Thymus (tissue), 11 donors: ENCODE measurements around the gene PPTC7. TPM values are rescaled to one million over a fixed set of nuclear protein-coding genes. Genes with fewer than 3 reads are reported as not detected.
"Not testable (repeated sequence)": the region's sequence is repeated elsewhere in the genome, so short reads cannot be mapped to it uniquely, and the experiment has no call there.

Experiments
- DNase-seq, 9 donors: peaks; one replicate each; pipeline ENCODE4 v3.0.0-alpha.2; 2013; ENCODE audit warnings: low spot score in 9 of 9, low read depth in 6 of 9, missing footprints in 1 of 9
- H3K27ac ChIP-seq, 2 donors: one replicate each; pipeline ENCODE4 v1.5.1; 2013; ENCODE audit warnings: control low read depth in 1 of 2, low read depth in 1 of 2, low read length in 1 of 2, mild to moderate bottlenecking in 1 of 2, moderate library complexity in 1 of 2
- H3K27me3 ChIP-seq, 2 donors: one replicate each; pipeline ENCODE4 v1.5.1; 2013; ENCODE audit warnings: low read length in 1 of 2; ENCODE audit not compliant: control insufficient read depth in 2 of 2, insufficient read depth in 1 of 2
- H3K36me3 ChIP-seq, 2 donors: one replicate each; pipeline ENCODE4 v1.5.1; 2013; ENCODE audit warnings: low read length in 1 of 2, mild to moderate bottlenecking in 1 of 2, moderate library complexity in 1 of 2; ENCODE audit not compliant: control insufficient read depth in 2 of 2, insufficient read depth in 2 of 2
- H3K4me1 ChIP-seq, 2 donors: one replicate each; pipeline ENCODE4 v1.5.1; 2013; ENCODE audit warnings: low read length in 2 of 2; ENCODE audit not compliant: control insufficient read depth in 2 of 2, insufficient read depth in 2 of 2
- H3K4me3 ChIP-seq, 2 donors: one replicate each; pipeline ENCODE4 v1.5.1; 2013; ENCODE audit warnings: low read length in 2 of 2, control low read depth in 1 of 2, mild to moderate bottlenecking in 1 of 2
- H3K9me3 ChIP-seq, 2 donors: one replicate each; pipeline ENCODE4 v1.5.1; 2013; ENCODE audit warnings: low read length in 1 of 2, mild to moderate bottlenecking in 1 of 2; ENCODE audit not compliant: control insufficient read depth in 2 of 2, insufficient read depth in 1 of 2
- WGBS: extraction: QIAGEN DNeasy Blood & Tissue Kit; methylation state at CpG from one replicate; pipeline ENCODE4 v1.1.7; 2013; 5-methylcytosine and 5-hydroxymethylcytosine counted together
- polyA plus RNA-seq: library from polyadenylated mRNA; stranded (reverse); fragments of 200-250 nt; gene quantifications from one replicate; pipeline ENCODE4 v1.2.3, GENCODE V29; 2013
- total RNA-seq: library from RNA; stranded (reverse); fragments of 120-200 nt; gene quantifications from one replicate; pipeline ENCODE4 v1.2.4, GENCODE V29; 2013
- donor health status: healthy.

Gene PPTC7
- total and polyA plus RNA-seq, 2 donors: 5.8 to 19.2 TPM

GRCh38 chr12:110565894-110566871 is 16.9 kb downstream of the PPTC7 start:
- peaks cover 0 to 13% of the 10 kb centered on the region in 2 donors for H3K4me1 ChIP-seq
- 95% methylated on average over 8 of the region's 8 CpGs for WGBS

DNA sequence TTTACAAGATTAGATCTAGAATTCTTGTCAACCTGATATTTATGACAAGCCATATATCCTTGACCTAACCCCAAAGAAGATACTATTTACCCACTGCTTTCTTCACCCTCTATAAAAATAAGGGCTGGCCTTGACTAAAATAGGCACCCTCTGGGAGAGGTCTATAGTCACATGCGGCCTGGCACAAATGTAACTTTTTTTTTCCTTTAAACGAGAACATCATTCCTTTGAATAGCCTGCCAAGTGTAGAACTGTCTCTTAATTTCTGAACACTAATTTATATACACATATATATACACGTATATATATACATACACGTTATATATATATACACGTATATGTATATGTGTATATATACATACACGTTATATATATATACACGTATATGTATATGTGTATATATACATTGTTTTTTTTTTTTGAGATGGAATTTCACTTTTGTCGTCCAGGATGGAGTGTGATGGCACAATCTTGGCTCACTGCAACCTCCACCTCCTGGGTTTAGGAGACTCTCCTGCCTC is 18.6 kb downstream of the PPTC7 start:
- H3K27me3 ChIP-seq: no peaks in the 10 kb centered on the region
- H3K27ac ChIP-seq: no peak overlapping the region
- no peak for DNase-seq
- H3K36me3 ChIP-seq: no peaks in the 10 kb centered on the region
- H3K4me1 ChIP-seq: peaks cover 0 to 13% of the 10 kb centered on the region in 2 donors
- H3K4me3 ChIP-seq: no peak overlapping the region
- peaks cover 0 to 5% of the 10 kb centered on the region in 2 donors for H3K9me3 ChIP-seq
- WGBS: 93% methylated on average over 8 of the region's 8 CpGs

More at GRCh38 chr12:110565894-110566871, 16.9 kb downstream of the PPTC7 start:
- H3K4me3 ChIP-seq: no peak overlapping the region
- H3K27ac ChIP-seq: no peak overlapping the region
- DNase-seq: no peak
- H3K27me3 ChIP-seq: no peaks in the 10 kb centered on the region
- no peaks in the 10 kb centered on the region for H3K36me3 ChIP-seq
- peaks cover 0 to 5% of the 10 kb centered on the region in 2 donors for H3K9me3 ChIP-seq

DNA sequence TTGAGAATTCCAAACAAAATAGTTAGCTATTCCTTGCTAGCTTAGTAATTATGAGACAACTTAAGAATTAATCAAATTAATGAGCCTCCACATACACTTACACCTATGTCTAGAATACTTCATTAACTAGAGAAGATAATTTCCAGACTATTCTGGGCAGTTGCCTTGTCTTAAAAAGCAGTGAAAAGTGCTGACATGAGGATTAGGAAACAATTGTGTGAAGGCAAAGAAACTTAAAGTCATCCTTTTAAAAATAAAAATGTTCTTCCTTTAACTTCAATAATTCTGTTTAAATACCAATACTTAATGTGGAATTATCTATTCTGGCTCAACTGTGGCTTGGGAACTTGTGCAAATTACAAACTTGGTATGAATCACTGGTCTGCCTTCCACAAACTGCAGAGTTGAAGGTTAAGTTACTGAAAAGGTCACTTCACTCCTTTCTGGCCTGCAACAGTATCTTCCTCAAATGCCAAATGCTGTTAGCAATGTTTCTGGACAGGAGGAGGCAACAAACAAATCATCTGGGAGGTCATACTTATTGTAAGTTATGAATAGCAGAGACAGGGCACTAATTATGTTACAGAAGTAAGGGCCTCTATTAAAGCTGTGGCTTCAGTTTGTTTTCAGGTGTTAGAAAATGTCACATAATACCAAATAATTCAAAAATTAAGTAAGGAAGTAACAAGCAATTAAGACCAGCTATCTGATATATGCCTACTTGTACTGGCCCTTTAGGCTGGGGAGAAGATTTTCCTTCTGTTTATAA is 19.2 kb downstream of the PPTC7 start:
- H3K9me3 ChIP-seq: peaks cover 0 to 2% of the 10 kb centered on the region in 2 donors
- DNase-seq: no peak
- no peak overlapping the region for H3K4me3 ChIP-seq
- no peak overlapping the region for H3K27ac ChIP-seq
- no peaks in the 10 kb centered on the region for H3K27me3 ChIP-seq
- H3K36me3 ChIP-seq: no peaks in the 10 kb centered on the region
- H3K4me1 ChIP-seq: peaks cover 0 to 13% of the 10 kb centered on the region in 2 donors

- H3K4me3 ChIP-seq, H3K36me3 ChIP-seq, H3K9me3 ChIP-seq, H3K27me3 ChIP-seq: not testable (repeated sequence)
- Histone ChIP-seq H3K27ac (peak overlapping the region; percentile 55 to 60), H3K4me1 (peaks cover 0 to 13% of the 10 kb centered on the region in 2 donors)
- peak in 3 of 9 donors; percentile 38 to 64 (median 49) for DNase-seq
- WGBS: 58% methylated on average over 5 of the region's 5 CpGs
Observed at GRCh38 chr12:110562386-110562785, 20.7 kb downstream of the PPTC7 start.

- no peak for DNase-seq
- Histone ChIP-seq H3K9me3 (no peaks in the 10 kb centered on the region), H3K27me3 (no peaks in the 10 kb centered on the region), H3K4me1 (peaks cover 0 to 13% of the 10 kb centered on the region in 2 donors), H3K27ac (peak overlapping the region in 1 of 2 donors; percentile 18), H3K4me3 (no peak overlapping the region), H3K36me3 (no peaks in the 10 kb centered on the region)
- 95% methylated on average over 15 of the region's 15 CpGs for WGBS
Observed at GRCh38 chr12:110561471-110562201, 21.5 kb downstream of the PPTC7 start.

GRCh38 chr12:110560946-110561345 is 22.2 kb downstream of the PPTC7 start:
- 87% methylated on average over 1 of the region's 1 CpG for WGBS
- Histone ChIP-seq H3K4me1 (peaks cover 0 to 13% of the 10 kb centered on the region in 2 donors), H3K27ac (no peak overlapping the region), H3K27me3 (no peaks in the 10 kb centered on the region), H3K36me3 (no peaks in the 10 kb centered on the region), H3K4me3 (no peak overlapping the region), H3K9me3 (no peaks in the 10 kb centered on the region)
- no peak for DNase-seq

DNA sequence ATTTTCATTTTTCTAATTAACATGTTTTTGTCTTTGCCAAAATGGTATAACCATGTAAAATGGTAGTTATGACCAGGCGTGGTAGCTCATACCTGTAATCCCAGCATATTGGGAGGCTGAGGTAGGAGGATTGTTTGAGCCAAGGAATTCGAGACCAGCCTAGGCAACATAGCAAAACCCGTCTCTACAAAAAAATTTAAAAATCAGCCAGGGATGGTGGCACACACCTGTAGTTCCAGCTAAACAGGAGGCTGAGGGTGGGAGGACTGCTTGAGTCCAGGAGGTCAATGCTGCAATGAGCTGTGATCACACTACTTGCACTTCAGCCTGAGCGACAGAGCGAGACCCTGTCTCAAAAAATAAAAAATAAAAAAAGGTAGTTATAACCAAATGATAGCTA is 23.1 kb downstream of the PPTC7 start:
- no peaks in the 10 kb centered on the region for H3K9me3 ChIP-seq
- H3K36me3 ChIP-seq: no peaks in the 10 kb centered on the region
- H3K4me1 ChIP-seq: peaks cover 0 to 13% of the 10 kb centered on the region in 2 donors
- no peak overlapping the region for H3K4me3 ChIP-seq
- DNase-seq: no peak
- WGBS: 98% methylated on average over 5 of the region's 5 CpGs
- H3K27ac ChIP-seq: no peak overlapping the region
- H3K27me3 ChIP-seq: no peaks in the 10 kb centered on the region

DNA sequence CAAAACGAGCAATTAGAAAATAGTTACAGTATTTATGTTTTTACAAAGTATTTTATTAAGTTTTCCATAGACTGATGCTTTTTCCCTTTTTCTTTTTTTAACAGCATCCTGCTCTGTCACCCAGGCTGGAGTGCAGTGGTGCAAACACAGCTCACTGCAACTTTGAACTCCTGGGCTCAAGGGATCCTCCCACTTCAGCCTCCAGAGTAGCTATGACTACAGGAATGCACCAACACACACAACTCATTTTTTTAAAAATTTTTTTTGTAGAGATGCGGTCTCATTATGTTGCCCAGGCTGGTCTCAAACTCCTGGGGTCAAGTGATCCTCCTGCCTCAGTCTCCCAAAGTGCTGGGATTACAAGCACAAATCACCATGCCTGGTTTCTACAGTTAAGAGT is 24.2 kb downstream of the PPTC7 start:
- not testable (repeated sequence) for H3K27ac ChIP-seq, H3K9me3 ChIP-seq, H3K27me3 ChIP-seq, H3K4me3 ChIP-seq, DNase-seq, H3K36me3 ChIP-seq
- peaks cover 0 to 13% of the 10 kb centered on the region in 2 donors for H3K4me1 ChIP-seq
- WGBS: 97% methylated on average over 2 of the region's 2 CpGs
